ENCODE data around the gene RPP38. TPM values are rescaled to one million over a fixed set of nuclear protein-coding genes. Genes with fewer than 3 reads are reported as not detected.

Gene RPP38
- total RNA-seq, 2 experiments from 2014 or later: 15.1 to 21.6 TPM

- ChIA-PET POLR2A (no interaction called here), CTCF (ENCODE audit: unreplicated experiment) (no interaction called here)
- DNase-seq (ENCODE audit: low spot score): no peak
- Histone ChIP-seq H3K4me1 (ENCODE audit: insufficient read depth, low read length, poor library complexity, severe bottlenecking) (peaks cover 17% of the 10 kb centered on the region), H3K79me2 (ENCODE audit: insufficient read depth, low read depth, low read length) (peaks cover 39% of the 10 kb centered on the region), H4K20me1 (ENCODE audit: insufficient read depth, low read length) (peaks cover 8% of the 10 kb centered on the region; the same call in 1 of the 2 replicates), H2AFZ (ENCODE audit: low read length) (peak overlapping the region; percentile 85), H3K9me3 (ENCODE audit: low read length) (no peaks in the 10 kb centered on the region), H3K36me3 (ENCODE audit: insufficient read depth, low read length) (peaks cover 19% of the 10 kb centered on the region; the same call in 1 of the 2 replicates), H3K4me2 (ENCODE audit: low read length) (peak overlapping the region; percentile 88), H3K27ac (ENCODE audit: low read depth, low read length, poor library complexity, severe bottlenecking) (peak overlapping the region; percentile 89), H3K9me2 (ENCODE audit: insufficient read depth, low read length) (no peaks in the 10 kb centered on the region), H3K4me3 (ENCODE audit: low read depth, low read length, poor library complexity, severe bottlenecking) (peak overlapping the region; percentile 89)
- no peak for TF ChIP-seq EZH2phosphoT487 (IDR thresholded peaks at IDR 0.05; ENCODE audit: borderline replicate concordance, low read depth, low read length)
- TF ChIP-seq CTCF (conservative IDR thresholded peaks at IDR 0.05; ENCODE audit: low read length): no peak
- BruUV-seq (replicated peaks): TSS peak; percentile 71
- intact Hi-C loops (cut with micrococcal nuclease; ENCODE audit: unreplicated experiment): loop anchor here (1.0 to 5.0 kb wide), 3 partner anchors 8 to 219 kb away; partner anchors contain the start of genes ACBD7, DCLRE1C and SUV39H2
Measured at GRCh38 chr10:15096661-15097010, 519 bp upstream of the RPP38 start.

GRCh38 chr10:15099886-15100285, 2.7 kb downstream of the RPP38 start:
- intact Hi-C loops (cut with micrococcal nuclease; ENCODE audit: unreplicated experiment): loop anchor here (5.0 kb wide), 2 partner anchors 148 to 223 kb away; partner anchors contain the start of genes DCLRE1C and SUV39H2
- no TSS peak for BruUV-seq (replicated peaks)

More at GRCh38 chr10:15099886-15100285, 2.7 kb downstream of the RPP38 start:
- peaks cover 8% of the 10 kb centered on the region; the same call in 1 of the 2 replicates for H4K20me1 ChIP-seq (ENCODE audit: insufficient read depth, low read length)
- H3K27ac ChIP-seq (ENCODE audit: low read depth, low read length, poor library complexity, severe bottlenecking): no peak overlapping the region
- no peak overlapping the region for H3K4me2 ChIP-seq (ENCODE audit: low read length)
- no peak overlapping the region for H2AFZ ChIP-seq (ENCODE audit: low read length)
- H3K4me3 ChIP-seq (ENCODE audit: low read depth, low read length, poor library complexity, severe bottlenecking): no peak overlapping the region
- H3K79me2 ChIP-seq (ENCODE audit: insufficient read depth, low read depth, low read length): peaks cover 39% of the 10 kb centered on the region
- no peaks in the 10 kb centered on the region for H3K9me2 ChIP-seq (ENCODE audit: insufficient read depth, low read length)
- peaks cover 50% of the 10 kb centered on the region for H3K36me3 ChIP-seq (ENCODE audit: insufficient read depth, low read length)
- TF ChIP-seq CTCF (conservative IDR thresholded peaks at IDR 0.05; ENCODE audit: low read length) (no peak), EZH2phosphoT487 (IDR thresholded peaks at IDR 0.05; ENCODE audit: borderline replicate concordance, low read depth, low read length) (no peak)
- CTCF ChIA-PET (ENCODE audit: unreplicated experiment): interaction anchor here (0.5 kb wide), 1 partner anchor 220 kb away, joined by 3 read pairs; no protein-coding TSS in a partner anchor
- peaks cover 17% of the 10 kb centered on the region for H3K4me1 ChIP-seq (ENCODE audit: insufficient read depth, low read length, poor library complexity, severe bottlenecking)
- POLR2A ChIA-PET: interaction anchor here (0.7 to 1.3 kb wide), 2 partner anchors 10 to 69 kb away, joined by 3 to 6 read pairs; partner anchors contain the start of gene NMT2
- no peak for DNase-seq (ENCODE audit: low spot score)
- no peaks in the 10 kb centered on the region for H3K9me3 ChIP-seq (ENCODE audit: low read length)

Data from OCI-LY7 (cell line).